Stimulated activated CD4-positive, alpha-beta T cell treated with anti-CD3 and anti-CD28 coated beads, TNF-alpha, amount 100 ng/mL, for 48 hours (primary cell): ENCODE data around the gene NARF.
"Not testable (repeated sequence)": the region's sequence is repeated elsewhere in the genome, so short reads cannot be mapped to it uniquely, and the experiment has no call there.

ENCODE experiments used
- DNase-seq, 3 donors: peaks; one replicate each; pipeline ENCODE4 v3.0.0-alpha.2; 2020; ENCODE audit warnings: low read depth in 3 of 3

NARF gene

GRCh38 chr17:82497483-82498405, 39.2 kb downstream of the NARF start:
- peak in 1 of 3 donors; percentile 20 for DNase-seq

GRCh38 chr17:82502207-82502606, 43.7 kb downstream of the NARF start:
- DNase-seq, result no peak

- no peak for DNase-seq
These were observed 44.7 kb downstream of the NARF start for GRCh38 chr17:82503094-82503727.

GRCh38 chr17:82503728-82504308, 45.3 kb downstream of the NARF start:
- no peak for DNase-seq

- DNase-seq, result no peak
These were observed 46.8 kb downstream of the NARF start for GRCh38 chr17:82505296-82505695.

GRCh38 chr17:82506402-82506801, 47.9 kb downstream of the NARF start:
- peak in 2 of 3 donors; percentile 31 to 39 for DNase-seq

- no peak for DNase-seq
These were observed 49.2 kb downstream of the NARF start for GRCh38 chr17:82507631-82508175.

GRCh38 chr17:82511642-82512041, 53.1 kb downstream of the NARF start:
- DNase-seq, result not testable (repeated sequence)

- DNase-seq, result not testable (repeated sequence)
These were observed 55.3 kb downstream of the NARF start for GRCh38 chr17:82513864-82514263.

GRCh38 chr17:82517230-82517865, 58.8 kb downstream of the NARF start:
- DNase-seq, result no peak

- DNase-seq, result peak; percentile 86 to 90 (median 89)
These were observed 60.6 kb downstream of the NARF start, which contains the start of gene FOXK2 for GRCh38 chr17:82518826-82519810. Gene FOXK2 (plus strand): TSS chr17:82519732. CDS start chr17:82519889, 157 bp downstream.

GRCh38 chr17:82519971-82520903, 61.7 kb downstream of the NARF start:
- DNase-seq, result peak in 1 of 3 donors; percentile 23

- DNase-seq, result no peak
These were observed 66.0 kb downstream of the NARF start for GRCh38 chr17:82524540-82524939.

- DNase-seq, result no peak
These were observed 67.2 kb downstream of the NARF start for GRCh38 chr17:82525712-82526111.

GRCh38 chr17:82527898-82528297, 69.4 kb downstream of the NARF start:
- DNase-seq, result no peak

- no peak for DNase-seq
These were observed 70.1 kb downstream of the NARF start for GRCh38 chr17:82528484-82529265.

- no peak for DNase-seq
These were observed 71.4 kb downstream of the NARF start for GRCh38 chr17:82529914-82530300.

GRCh38 chr17:82531431-82531881, 72.9 kb downstream of the NARF start:
- DNase-seq, result no peak
